ENCODE data around the gene TAS1R3.
A peak's percentile ranks its signal among the peaks of the same experiment; 100 is the strongest.

Gene TAS1R3

DNA sequence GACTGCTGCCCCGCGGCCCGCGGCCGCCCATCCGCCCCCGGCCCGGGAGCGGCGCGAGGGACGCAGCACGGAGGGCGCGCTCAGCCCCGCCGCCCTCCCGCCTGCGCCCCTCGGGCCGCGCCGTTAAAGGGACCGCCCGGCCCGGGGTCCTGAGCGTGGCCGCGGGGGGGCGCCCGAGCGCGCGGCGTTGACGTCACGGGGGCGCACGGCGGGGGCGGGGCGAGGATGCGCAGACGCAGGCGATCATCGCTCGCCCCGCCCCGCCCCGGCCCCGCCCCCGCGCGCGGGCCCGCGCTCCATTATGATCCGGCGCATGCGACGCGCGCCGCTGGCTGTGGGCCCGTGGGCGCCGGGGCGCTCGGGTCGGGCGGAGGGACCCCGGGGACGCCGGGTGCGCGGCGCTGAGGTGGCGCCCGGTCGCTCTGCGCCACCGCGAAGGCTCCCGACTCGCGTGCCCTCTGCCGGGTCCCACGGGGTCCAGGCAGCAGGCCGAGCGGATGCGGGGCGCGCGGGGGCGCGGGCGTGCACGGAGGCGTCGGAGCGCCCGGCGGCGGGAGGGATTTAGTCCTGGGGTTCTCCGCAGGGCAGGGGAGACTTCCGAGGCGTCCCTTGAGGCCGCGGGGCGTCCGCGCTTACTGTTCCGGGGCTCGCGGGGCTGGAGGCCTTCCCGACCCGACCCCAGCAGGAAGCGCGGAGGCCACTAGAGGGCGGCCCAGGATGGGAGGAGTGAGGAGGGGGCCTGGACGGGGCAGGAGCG is 18.4 kb downstream of the TAS1R3 start, which contains the start of gene DVL1:
Gene DVL1, minus strand, starts transcription at position 163 of the 757 bp plus-strand sequence. CDS start 353 bp downstream, outside the sequence.
- DNase-seq (ENCODE audit: extremely low read depth in 1 of 2, low read depth in 1 of 2): peak in 1 of 2 donors; percentile 64

- no peak for DNase-seq (ENCODE audit: extremely low read depth in 1 of 2, low read depth in 1 of 2)
Measured at GRCh38 chr1:1351511-1352427, 20.7 kb downstream of the TAS1R3 start.

- DNase-seq (ENCODE audit: extremely low read depth in 1 of 2, low read depth in 1 of 2): no peak
Measured at GRCh38 chr1:1352786-1353388, 21.8 kb downstream of the TAS1R3 start.

- DNase-seq (ENCODE audit: extremely low read depth in 1 of 2, low read depth in 1 of 2): no peak
Measured at GRCh38 chr1:1353389-1354151, 22.5 kb downstream of the TAS1R3 start.

- no peak for DNase-seq (ENCODE audit: extremely low read depth in 1 of 2, low read depth in 1 of 2)
Measured at GRCh38 chr1:1354271-1355247, 23.5 kb downstream of the TAS1R3 start.

GRCh38 chr1:1355416-1355815 is 24.3 kb downstream of the TAS1R3 start:
- DNase-seq (ENCODE audit: extremely low read depth in 1 of 2, low read depth in 1 of 2): no peak

GRCh38 chr1:1356166-1356795 is 25.2 kb downstream of the TAS1R3 start:
- DNase-seq (ENCODE audit: extremely low read depth in 1 of 2, low read depth in 1 of 2): no peak

GRCh38 chr1:1356796-1357401 is 25.8 kb downstream of the TAS1R3 start:
- no peak for DNase-seq (ENCODE audit: extremely low read depth in 1 of 2, low read depth in 1 of 2)

DNA sequence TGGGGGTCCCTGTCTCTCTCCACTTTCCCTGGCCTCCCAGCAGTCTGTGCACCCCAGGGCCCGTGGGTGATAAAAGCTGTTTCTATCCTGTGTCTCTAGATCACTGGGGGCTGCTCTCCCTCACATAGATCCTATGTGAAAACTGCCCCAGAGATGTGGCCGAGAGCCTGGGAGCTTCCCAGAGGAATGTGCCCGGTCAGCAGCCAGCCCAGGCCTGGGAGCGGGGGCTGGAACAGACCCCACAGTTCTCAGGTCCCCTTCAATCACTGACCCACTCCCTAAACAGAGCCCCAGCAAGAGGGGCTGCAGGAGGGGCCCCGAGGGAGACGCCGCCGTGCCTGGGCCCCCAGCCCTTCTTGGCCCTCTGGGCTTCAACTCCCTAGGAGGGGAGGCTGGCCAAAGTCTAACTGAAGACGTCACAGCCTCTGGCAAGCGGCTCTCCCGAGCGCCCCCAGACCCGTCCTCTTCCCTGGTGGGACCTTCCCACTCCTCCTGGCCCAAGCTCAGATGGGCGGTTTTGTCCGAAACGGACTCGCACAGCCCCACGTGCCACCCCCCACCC is 26.9 kb downstream of the TAS1R3 start:
- DNase-seq (ENCODE audit: extremely low read depth in 1 of 2, low read depth in 1 of 2): no peak

DNA sequence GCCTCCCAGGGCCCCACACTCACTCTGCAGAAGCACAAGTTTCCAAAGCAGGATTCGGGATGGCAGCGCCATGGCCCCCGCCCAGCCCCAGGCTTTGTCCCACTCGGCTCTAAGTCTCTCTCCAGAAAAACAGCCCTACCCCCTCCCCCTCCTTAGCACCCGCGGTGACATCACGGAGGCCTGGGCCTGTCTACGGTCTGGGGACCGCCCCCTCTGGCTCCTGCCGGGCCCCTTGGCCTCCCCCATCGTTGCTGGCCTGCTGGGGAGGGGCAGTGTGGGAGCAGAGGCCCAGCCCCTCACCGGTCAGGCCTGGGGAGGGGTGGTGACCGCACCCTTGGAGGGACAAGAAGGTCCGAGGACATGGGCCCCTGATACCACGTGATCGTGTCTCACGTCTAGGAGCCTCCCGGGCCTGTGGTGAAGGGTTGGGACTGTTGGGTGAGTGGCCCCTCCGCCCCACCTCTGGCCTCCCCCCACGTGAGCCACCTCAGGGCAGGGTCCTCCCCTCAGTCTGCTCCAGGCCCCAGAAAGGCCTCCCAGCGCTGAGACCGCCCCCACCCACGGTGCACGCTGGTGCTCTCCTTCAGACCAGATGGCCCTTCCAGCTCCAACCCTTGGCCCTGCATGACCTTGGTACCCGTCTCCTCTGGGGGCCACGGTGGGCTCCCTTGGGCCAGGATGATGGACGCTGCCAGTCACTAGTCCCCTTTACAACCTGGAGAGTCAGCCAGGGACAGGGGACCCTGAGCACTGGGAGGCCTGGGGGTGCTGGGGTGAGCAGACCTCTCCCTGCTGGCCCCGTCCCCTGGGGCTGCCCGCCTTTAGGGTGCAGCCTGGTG is 27.6 kb downstream of the TAS1R3 start, which contains the start of gene MXRA8:
Gene MXRA8, minus strand, starts transcription at position 123 of the 839 bp plus-strand sequence. Its CDS starts 51 bp downstream, at position 72.
- DNase-seq (ENCODE audit: extremely low read depth in 1 of 2, low read depth in 1 of 2): no peak

GRCh38 chr1:1359308-1359663 is 28.2 kb downstream of the TAS1R3 start:
- DNase-seq (ENCODE audit: extremely low read depth in 1 of 2, low read depth in 1 of 2): no peak

- no peak for DNase-seq (ENCODE audit: extremely low read depth in 1 of 2, low read depth in 1 of 2)
Measured at GRCh38 chr1:1359664-1360468, 28.8 kb downstream of the TAS1R3 start.

- DNase-seq (ENCODE audit: extremely low read depth in 1 of 2, low read depth in 1 of 2): no peak
Measured at GRCh38 chr1:1360506-1361169, 29.6 kb downstream of the TAS1R3 start.

DNA sequence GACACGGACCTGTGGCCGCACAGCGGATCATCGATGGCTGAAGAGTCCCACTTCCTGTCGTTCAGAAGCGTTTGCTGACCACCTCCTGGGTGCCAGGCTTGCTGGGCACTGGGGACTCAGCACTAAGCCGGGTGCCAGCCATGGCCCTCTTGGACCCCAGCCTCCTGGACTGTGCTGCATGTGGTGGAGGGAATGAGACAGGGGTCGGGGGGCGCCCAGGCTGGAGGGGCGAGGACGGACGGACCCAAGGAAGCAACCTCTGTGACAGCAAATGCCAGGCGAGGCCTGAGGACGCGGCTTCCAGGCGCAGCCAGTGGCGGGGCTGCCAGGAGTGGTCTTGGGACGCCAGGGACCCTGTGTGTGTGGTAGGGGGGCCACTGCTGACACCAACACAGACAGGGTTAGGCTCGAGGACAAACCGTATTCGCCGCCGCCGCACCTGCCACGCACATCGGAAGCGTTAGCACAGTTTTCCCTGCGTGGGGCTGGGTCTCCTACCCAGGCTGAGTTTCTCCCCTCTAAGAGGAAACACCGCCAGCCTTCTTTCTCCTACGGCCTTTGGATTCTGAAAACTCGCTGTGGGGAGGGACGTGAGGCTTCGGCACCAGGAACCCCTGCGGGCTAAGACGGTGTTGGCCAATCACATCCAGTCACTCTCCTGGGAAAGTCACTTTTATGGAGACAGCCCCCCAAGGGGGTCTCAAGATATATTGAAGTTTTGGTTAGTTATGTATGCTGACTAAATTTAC is 30.3 kb downstream of the TAS1R3 start:
- no peak for DNase-seq (ENCODE audit: extremely low read depth in 1 of 2, low read depth in 1 of 2)

DNA sequence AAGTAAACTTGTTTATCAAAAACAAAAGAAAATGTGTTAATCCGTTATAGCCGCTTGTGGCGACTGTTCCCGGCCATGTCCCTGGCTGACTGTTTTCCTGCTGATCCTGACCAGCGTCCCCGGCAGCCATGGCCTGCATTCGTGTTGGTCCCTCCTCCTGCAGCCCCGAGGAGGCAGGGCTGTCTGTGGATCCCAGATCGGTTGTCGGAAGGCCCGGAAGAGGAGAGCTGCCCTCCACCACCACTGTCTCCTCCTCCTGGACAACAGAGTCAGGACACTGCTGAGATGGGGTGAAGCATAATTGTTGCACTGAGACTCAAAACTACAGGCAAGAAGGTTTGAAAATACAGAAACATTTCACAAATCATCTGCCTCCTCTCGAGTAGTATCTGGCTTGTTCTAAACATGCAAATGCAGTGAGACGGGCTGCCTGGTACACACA is 30.9 kb downstream of the TAS1R3 start:
- no peak for DNase-seq (ENCODE audit: extremely low read depth in 1 of 2, low read depth in 1 of 2)

Measured in activated CD8-positive, alpha-beta memory T cell treated with anti-CD3 and anti-CD28 coated beads for 1 hour (primary cell).